HG03442 (cell line): ENCODE measurements around the gene KIAA1671.

Experiments
- ATAC-seq: cut with Tn5 transposase; IDR thresholded peaks from one replicate; pipeline ENCODE4 v1.9.1; 2021; ENCODE audit warnings: mild to moderate bottlenecking, moderate library complexity; ENCODE audit not compliant: unreplicated experiment

The KIAA1671 gene

GRCh38 chr22:25061605-25062376 is 109.3 kb downstream of the KIAA1671 start:
- no peak for ATAC-seq

DNA sequence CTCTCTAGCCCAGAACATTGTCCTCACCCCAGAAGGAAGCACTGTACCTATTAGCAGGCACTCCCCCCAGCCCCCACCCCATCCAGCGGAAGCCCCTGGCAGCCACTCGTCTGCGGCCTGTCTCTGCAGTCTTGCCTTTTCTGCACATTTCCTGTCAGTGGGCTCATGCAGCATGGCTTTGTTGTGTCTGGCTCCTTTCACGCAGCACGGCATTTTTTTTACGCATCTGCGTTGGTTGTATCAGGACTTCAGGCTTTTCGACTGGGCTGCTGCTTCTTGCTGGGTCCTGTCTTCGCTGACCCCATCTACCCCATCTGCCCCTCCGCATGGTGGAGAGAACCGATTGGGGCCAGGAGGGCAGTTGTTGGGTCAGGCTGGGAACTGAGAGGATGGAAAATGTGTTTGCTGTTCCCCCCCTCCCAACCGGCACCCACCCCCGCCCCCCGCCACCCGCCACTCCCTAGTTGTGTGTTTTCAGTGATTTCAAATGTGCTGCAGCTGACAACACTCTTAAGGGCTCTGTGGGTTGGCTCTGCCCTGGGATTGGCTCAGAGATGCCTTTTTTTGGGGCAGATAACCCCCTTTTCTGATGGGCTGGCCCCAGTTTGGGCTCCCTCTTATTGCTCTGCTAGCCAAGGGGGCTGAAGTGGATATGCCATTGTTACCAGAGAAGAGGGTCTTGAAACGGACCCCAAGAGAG is 110.0 kb downstream of the KIAA1671 start:
- no peak for ATAC-seq

- ATAC-seq = no peak
Measured at GRCh38 chr22:25064894-25065560, 112.5 kb downstream of the KIAA1671 start.

DNA sequence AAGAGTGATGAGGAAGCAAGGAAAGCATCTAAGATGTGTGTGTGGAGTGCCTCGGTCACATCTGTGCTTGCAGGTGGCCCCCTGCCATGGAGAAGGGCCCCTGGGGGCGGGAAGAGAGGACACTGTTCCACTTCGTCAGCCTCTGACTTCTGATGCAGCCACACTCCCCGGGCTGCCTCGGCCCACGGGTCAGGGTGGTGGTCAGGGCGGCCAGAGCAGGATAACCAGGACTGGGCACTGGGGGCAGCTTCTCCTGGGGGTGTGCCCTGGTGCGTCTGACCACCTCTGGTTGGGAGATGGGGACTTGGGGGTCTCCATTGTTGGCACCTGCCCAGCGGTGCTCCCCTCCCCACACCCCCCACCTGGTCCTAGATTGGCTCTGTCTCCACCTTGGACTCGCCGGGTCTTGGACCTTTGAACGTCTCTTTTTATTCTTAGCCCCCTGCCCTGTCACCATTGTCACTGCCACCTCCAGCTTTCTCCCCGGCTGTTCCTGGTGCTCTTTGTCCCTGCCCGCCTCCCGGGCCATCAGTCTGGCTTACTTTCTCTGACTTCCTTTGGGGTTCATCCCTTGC is 114.4 kb downstream of the KIAA1671 start:
- ATAC-seq = no peak

DNA sequence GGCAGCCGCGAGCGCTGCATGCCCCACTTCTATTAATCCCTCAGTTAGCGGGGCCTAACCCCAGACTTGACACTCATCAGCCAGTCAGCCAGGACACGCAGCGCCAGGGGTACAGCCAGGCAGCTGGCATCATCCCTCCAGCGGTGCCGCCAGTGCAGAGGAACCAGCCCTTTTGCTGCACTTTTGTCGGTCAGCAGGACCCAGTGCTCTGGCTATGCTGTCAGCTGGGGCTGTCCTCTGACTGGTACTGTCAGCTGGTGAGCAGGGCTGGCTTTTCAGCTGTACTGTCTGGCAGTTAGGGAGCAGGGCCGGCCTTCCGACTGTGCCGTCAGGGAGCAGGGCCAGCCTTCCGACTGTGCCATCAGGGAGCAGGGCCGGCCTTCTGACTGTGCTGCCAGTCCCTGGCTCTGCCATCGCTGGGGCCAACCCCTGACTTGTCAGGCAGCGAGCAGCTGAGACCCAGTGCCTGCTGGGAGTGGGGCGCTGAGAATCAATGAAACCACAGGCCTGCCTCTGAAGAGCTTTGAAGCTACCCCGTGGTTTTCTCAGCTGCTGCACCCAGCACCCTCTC is 115.4 kb downstream of the KIAA1671 start:
- no peak for ATAC-seq

- ATAC-seq = no peak
Measured at GRCh38 chr22:25068707-25069106, 116.2 kb downstream of the KIAA1671 start.

DNA sequence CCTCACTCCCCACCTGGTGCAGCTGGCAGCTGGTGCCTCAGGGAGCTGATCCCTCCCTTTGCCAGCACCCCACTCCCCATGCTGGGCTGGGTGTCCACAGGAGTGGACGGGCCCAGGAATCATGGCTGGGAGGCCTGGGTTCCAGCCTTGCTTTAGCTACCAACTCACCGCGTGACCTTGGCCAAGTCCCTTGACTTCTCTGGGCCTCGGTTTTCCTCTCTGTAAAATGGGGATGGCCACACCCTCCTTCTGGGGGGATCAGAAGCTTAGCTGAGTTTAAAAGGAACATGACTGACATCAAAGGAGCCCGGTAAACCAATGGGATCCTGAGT is 116.9 kb downstream of the KIAA1671 start:
- ATAC-seq = no peak

DNA sequence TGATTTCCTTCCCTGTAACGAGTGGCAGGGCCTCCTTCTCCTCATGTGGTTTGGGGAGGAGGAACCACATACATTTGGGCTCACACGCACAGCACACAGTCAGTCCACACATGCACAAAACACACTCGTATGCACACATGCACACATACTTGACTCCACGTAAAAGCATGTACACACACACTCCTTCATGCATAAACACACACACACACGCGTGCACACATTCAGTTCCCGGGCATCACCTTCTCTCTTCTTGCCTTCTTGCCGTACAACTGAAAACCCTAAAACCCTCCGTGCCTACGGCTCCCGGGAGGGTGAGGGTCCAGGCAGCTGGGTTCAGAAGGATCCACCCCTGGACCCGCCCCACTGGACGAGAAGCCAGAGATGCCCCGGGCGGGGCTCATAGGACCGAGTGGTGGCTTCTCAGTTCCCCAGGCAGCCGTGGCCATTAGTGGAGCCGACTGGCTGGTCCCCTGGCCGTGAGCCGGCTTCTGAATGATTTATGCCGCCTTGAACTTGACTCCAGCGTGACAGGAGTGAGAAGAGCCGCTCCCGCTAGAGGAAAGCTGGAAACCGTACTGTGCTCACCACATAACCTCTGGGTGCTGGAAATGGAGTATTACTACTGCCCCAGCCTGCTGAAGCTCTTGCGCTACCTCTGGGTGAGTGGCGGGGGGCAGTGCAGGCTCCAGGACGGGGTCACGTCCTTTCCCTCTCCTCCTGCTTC is 117.4 kb downstream of the KIAA1671 start:
- no peak for ATAC-seq

DNA sequence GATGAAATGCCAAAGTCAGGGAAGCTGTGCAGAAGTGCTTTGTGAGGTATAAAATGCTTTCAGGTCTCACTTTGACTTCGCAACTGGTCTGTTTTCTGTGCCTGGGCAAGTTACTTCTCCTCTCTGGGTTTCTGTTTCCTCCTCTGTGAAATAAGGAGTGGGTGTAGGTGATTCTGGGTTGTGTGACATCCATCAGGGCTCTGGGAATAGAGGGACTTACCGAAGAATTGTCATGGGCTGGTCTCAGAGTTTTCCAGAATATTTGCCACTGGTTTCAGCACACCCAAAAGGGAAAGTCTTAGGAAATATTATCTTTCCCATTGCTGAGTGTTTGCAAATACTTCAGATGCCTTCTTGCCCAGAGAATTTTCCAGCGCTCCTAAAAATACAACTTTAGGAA is 118.4 kb downstream of the KIAA1671 start:
- no peak for ATAC-seq

- ATAC-seq = no peak
Measured at GRCh38 chr22:25071720-25072119, 119.2 kb downstream of the KIAA1671 start.

DNA sequence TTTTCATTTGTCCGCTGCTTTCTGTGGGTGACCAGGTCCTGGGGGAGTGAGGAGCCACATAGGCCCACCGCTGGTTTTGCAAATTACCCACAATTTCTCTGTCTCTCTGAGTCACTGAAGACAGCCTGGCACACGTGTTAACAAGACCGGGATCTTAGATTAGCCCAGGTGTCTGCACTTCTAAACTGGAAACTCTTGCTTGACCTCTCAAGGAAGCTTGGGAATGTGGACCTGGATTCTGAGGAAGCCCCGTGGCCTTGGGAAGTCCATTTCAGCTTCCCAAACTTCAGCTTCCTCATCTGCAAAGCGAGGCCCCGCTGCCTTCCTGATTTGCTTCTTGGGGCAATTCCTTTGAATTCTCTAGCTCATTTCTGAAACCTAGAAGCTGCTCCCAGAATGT is 119.9 kb downstream of the KIAA1671 start:
- no peak for ATAC-seq

DNA sequence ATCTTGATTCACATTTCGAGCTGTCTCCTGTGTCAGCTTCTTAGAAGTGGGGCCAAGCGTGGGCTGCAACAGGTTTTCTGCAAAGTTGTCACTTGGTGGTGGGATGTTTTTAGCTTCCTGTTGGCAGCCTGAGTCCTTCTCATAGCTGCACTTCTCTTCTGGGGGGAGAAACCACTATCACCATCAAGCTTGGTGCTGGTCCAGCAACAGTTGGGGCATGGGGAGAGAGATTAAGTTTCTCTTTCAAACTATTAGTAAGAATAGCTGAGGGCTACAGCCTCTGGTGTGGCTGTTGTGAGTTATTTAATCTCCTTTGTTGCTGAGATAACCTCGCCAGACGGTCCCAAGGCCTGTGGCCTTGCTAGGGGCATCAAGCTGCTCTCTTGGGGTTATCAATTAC is 123.8 kb downstream of the KIAA1671 start:
- ATAC-seq = no peak

GRCh38 chr22:25077056-25077455 is 124.5 kb downstream of the KIAA1671 start:
- ATAC-seq = no peak

DNA sequence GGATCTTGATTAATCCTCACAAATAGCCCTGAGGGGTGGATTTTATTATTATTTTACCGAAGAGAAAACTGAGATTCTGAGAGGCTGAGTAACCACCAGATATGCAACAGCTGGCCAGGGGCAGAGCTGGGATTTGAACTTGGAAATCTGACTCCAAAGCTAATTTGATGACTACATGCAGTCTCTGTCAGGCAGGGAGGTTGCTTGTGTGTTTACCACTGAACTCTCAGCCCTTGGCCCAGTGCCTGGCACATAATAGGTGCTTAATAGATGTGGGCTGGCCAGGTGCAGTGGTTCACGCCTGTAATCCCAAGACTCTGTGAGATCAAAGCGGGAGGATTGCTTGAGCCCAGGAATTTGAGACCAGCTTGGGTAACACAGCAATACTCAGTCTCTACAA is 125.4 kb downstream of the KIAA1671 start:
- no peak for ATAC-seq

DNA sequence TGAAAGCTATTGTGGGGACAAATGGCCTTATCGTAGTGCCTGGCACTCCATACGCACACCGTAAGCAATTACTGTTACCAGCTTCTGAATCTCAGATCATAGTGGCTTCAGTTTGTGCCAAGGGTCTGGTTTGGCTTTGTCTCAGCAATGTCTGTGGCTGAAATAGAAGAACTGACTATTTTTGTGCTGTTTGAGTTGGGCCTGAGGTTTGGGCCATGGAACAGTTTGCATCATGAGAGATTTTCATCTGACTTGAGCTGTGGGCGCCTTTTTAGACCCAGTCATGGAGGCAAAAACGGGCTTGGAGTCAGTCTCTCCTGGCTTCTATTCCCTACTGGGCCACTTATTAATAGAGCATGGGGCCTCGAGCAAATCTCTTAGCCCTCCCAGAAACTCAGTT is 126.1 kb downstream of the KIAA1671 start:
- no peak for ATAC-seq

DNA sequence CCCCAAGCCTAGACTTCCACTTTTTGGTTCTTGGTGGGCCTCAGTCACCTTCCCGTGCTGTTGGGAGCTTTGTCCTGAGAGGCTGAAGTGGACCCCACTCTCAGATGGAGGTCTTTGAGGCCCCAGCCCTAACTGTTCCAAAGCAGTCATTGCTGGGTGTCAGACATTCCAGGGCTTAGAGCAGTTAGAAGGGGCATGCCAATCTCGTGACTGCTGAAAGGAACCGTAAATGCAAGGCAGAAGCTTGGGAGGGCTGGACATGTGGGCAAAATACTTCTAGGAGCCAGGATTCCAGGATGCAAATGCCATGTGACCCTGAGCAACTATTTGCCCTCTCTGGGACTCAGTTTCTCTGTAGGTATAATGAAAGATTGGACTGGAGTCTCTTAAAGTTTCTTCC is 128.3 kb downstream of the KIAA1671 start:
- ATAC-seq = no peak

- no peak for ATAC-seq
Measured at GRCh38 chr22:25081409-25081824, 128.9 kb downstream of the KIAA1671 start.

DNA sequence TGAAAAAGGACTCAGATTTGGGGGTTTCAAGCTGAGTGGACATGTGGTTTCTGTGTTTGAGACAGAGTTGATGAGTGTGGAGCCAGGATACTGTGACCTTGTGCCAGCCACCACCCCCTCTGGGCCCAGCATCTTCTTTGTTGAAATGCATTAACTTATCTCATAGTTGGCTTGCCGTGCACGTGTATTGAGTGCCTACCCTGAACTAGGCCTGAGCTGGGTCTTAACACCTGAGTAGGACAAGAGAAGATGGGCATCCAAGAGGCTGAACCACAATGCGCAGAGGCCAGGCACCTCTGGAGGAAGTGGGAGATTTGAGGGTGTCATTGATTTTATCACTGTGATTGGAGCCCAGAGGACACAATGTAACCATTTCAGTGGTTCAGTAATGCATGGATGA is 129.6 kb downstream of the KIAA1671 start:
- no peak for ATAC-seq

DNA sequence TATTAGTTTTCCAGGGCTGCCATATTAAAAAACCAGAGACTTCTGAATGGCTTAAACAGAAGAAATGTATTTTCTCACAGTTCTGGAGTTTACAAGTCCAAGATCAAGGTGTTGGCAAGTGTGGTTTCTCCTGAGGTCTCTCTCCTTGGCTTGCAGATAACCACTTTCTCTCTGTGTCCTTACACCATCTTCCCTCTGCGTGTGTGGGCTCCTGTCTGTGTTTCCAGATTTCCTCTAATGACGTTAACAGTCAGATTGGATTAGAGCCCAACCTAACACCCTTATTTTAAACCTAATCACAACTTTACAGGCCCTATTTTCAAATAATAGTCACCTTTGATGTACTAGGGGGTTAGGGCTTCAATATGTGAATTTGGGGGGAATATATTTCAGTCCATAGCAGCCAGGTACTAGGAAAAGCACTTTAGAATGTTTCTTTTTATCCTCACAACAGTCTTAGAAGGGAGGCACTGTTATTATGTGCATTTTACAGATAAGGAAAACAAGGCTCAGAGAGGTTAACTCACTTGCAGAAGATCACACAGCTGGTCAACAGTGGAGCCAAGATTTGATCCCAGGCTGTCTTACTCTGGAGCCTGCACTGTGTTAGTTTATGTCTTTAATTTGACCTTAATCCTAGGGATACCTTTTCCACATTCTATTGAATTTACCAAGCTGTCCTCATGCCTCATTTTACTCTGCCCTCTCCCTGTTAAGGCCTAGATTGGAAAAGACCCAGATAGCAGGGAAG is 130.7 kb downstream of the KIAA1671 start:
- ATAC-seq = no peak

- ATAC-seq = no peak
Measured at GRCh38 chr22:25083807-25084200, 131.3 kb downstream of the KIAA1671 start.
